ENCODE results near the gene RAC2.

Gene RAC2

GRCh38 chr22:37197451-37198257, 46.4 kb downstream of the RAC2 start:
- H3K4me3 ChIP-seq (replicated peaks in 1 of 2; ENCODE audit: low read depth in 2 of 2, low read length in 2 of 2) = no peak overlapping the region
- peak; percentile 75 to 87 for DNase-seq (ENCODE audit: low read depth in 2 of 2)
- no peak for TF ChIP-seq CTCF (IDR thresholded peaks at IDR 0.05; ENCODE audit: low read depth, low read length)

GRCh38 chr22:37196539-37197450, 47.3 kb downstream of the RAC2 start:
- TF ChIP-seq CTCF (IDR thresholded peaks at IDR 0.05; ENCODE audit: low read depth, low read length) = no peak
- no peak overlapping the region for H3K4me3 ChIP-seq (replicated peaks in 1 of 2; ENCODE audit: low read depth in 2 of 2, low read length in 2 of 2)
- peak; percentile 84 to 94 for DNase-seq (ENCODE audit: low read depth in 2 of 2)

GRCh38 chr22:37195921-37196320, 48.1 kb downstream of the RAC2 start:
- peak; percentile 40 to 52 for DNase-seq (ENCODE audit: low read depth in 2 of 2)
- TF ChIP-seq CTCF (IDR thresholded peaks at IDR 0.05; ENCODE audit: low read depth, low read length) = no peak
- no peak overlapping the region for H3K4me3 ChIP-seq (replicated peaks in 1 of 2; ENCODE audit: low read depth in 2 of 2, low read length in 2 of 2)

GRCh38 chr22:37194750-37195149, 49.3 kb downstream of the RAC2 start:
- H3K4me3 ChIP-seq (replicated peaks in 1 of 2; ENCODE audit: low read depth in 2 of 2, low read length in 2 of 2) = no peak overlapping the region
- no peak for DNase-seq (ENCODE audit: low read depth in 2 of 2)
- TF ChIP-seq CTCF (IDR thresholded peaks at IDR 0.05; ENCODE audit: low read depth, low read length) = no peak

- H3K4me3 ChIP-seq (replicated peaks in 1 of 2; ENCODE audit: low read depth in 2 of 2, low read length in 2 of 2) = no peak overlapping the region
- no peak for TF ChIP-seq CTCF (IDR thresholded peaks at IDR 0.05; ENCODE audit: low read depth, low read length)
- DNase-seq (ENCODE audit: low read depth in 2 of 2) = peak; percentile 61 to 79
These were observed 50.4 kb downstream of the RAC2 start for GRCh38 chr22:37193629-37194191.

- DNase-seq (ENCODE audit: low read depth in 2 of 2) = no peak
- TF ChIP-seq CTCF (IDR thresholded peaks at IDR 0.05; ENCODE audit: low read depth, low read length) = no peak
- no peak overlapping the region for H3K4me3 ChIP-seq (replicated peaks in 1 of 2; ENCODE audit: low read depth in 2 of 2, low read length in 2 of 2)
These were observed 51.3 kb downstream of the RAC2 start for GRCh38 chr22:37192741-37193140.
